ENCODE data around the gene ARPP21. TPM values are rescaled to one million over a fixed set of nuclear protein-coding genes. Genes with fewer than 3 reads are reported as not detected.

The ARPP21 gene
- total and polyA plus RNA-seq, 2 donors (not counting 3 experiments of a cell fraction or from before 2014, with no cell fraction given), result not detected

- dilution Hi-C loops (cut with MboI; ENCODE audit: extremely low pct_ligation_motif_present, low sequenced_read_pairs) (no loop called here), intact Hi-C loops (cut with micrococcal nuclease) (no loop called here)
- TF ChIP-seq JUN (IDR thresholded peaks at IDR 0.05; ENCODE audit: borderline replicate concordance, insufficient read depth, insufficient read length, low read depth) (no peak), FOS (IDR thresholded peaks at IDR 0.05; ENCODE audit: borderline replicate concordance, insufficient read depth, low read length) (no peak), POLR2AphosphoS5 (IDR thresholded peaks at IDR 0.05; ENCODE audit: insufficient read depth, low read depth, low read length) (no peak), MYC (IDR thresholded peaks at IDR 0.05; ENCODE audit: low read depth, low read length) (no peak), MAX (IDR thresholded peaks at IDR 0.05; ENCODE audit: insufficient read depth, insufficient read length) (no peak), CTCF (IDR thresholded peaks at IDR 0.05; ENCODE audit: extremely low read depth in 1 of 2, insufficient read depth in 1 of 2, low read depth in 1 of 2, low read length in 2 of 2) (no peak), EZH2 (IDR thresholded peaks at IDR 0.05; ENCODE audit: borderline replicate concordance, low read depth, low read length, severe bottlenecking) (no peak), GATA2 (IDR thresholded peaks at IDR 0.05; ENCODE audit: insufficient read depth, insufficient read length, low read depth, low read length) (no peak), POLR2A (IDR thresholded peaks at IDR 0.05; ENCODE audit: low read depth, low read length) (no peak)
- Histone ChIP-seq H3K4me2 (ENCODE audit: insufficient read depth, low read length) (no peak overlapping the region), H3K9ac (replicated peaks; ENCODE audit: extremely low read depth, insufficient read depth, low read length) (no peak overlapping the region), H3K4me3 (replicated peaks in 1 of 3; ENCODE audit: insufficient read depth in 1 of 3, low read depth in 1 of 3, low read length in 3 of 3) (no peak overlapping the region), H3K4me1 (ENCODE audit: control insufficient read depth, extremely low read depth, insufficient read depth, low read length) (no peaks in the 10 kb centered on the region), H3K9me3 (replicated peaks; ENCODE audit: control insufficient read depth, insufficient read depth, low read length) (no peaks in the 10 kb centered on the region), H2AFZ (ENCODE audit: low read depth, low read length) (no peak overlapping the region), H3K27ac (ENCODE audit: insufficient read depth, low read depth, low read length) (no peak overlapping the region), H4K20me1 (replicated peaks; ENCODE audit: control insufficient read depth, extremely low read depth, insufficient read depth, low read length) (no peaks in the 10 kb centered on the region), H3K36me3 (ENCODE audit: control insufficient read depth in 2 of 2, extremely low read depth in 1 of 2, insufficient read depth in 2 of 2, low read length in 2 of 2) (no peaks in the 10 kb centered on the region), H3K9me1 (replicated peaks; ENCODE audit: control insufficient read depth, extremely low read depth, insufficient read depth, low read length) (no peaks in the 10 kb centered on the region), H3K27me3 (ENCODE audit: control insufficient read depth in 2 of 2, insufficient read depth in 2 of 2, low read length in 2 of 2) (peaks cover 0 to 2% of the 10 kb centered on the region in 2 experiments), H3K79me2 (ENCODE audit: control insufficient read depth, insufficient read depth, low read length) (no peaks in the 10 kb centered on the region)
- DNase-seq (ENCODE audit: low read depth, low spot score) (no peak), FAIRE-seq (no peak)
- CTCF ChIA-PET, result interaction anchor here (1.1 kb wide), 1 partner anchor 12 kb away, joined by 3 read pairs; no protein-coding TSS in a partner anchor
- POLR2A ChIA-PET, result no interaction called here
- BruUV-seq (replicated peaks), result no TSS peak
These were observed 122.0 kb downstream of the ARPP21 start for GRCh38 chr3:35761311-35761710.

Measured in endothelial cell of umbilical vein (primary cell).